GM21390 (cell line): Measurements from ENCODE around the gene ZMIZ1.

Source experiments
- ATAC-seq: cut with Tn5 transposase; IDR thresholded peaks from one replicate; pipeline ENCODE4 v1.9.1; 2021; ENCODE audit not compliant: unreplicated experiment

ZMIZ1 gene

GRCh38 chr10:79167537-79167936, 98.8 kb downstream of the ZMIZ1 start:
- ATAC-seq: no peak

GRCh38 chr10:79168210-79168609, 99.4 kb downstream of the ZMIZ1 start:
- no peak for ATAC-seq

GRCh38 chr10:79170226-79170752, 101.5 kb downstream of the ZMIZ1 start:
- ATAC-seq: no peak

GRCh38 chr10:79170993-79171392, 102.2 kb downstream of the ZMIZ1 start:
- ATAC-seq: no peak

GRCh38 chr10:79171504-79171903, 102.7 kb downstream of the ZMIZ1 start:
- no peak for ATAC-seq

GRCh38 chr10:79172881-79173280, 104.1 kb downstream of the ZMIZ1 start:
- no peak for ATAC-seq

GRCh38 chr10:79173582-79174262, 105.0 kb downstream of the ZMIZ1 start:
- ATAC-seq: no peak

GRCh38 chr10:79176052-79176501, 107.3 kb downstream of the ZMIZ1 start:
- ATAC-seq: no peak

- ATAC-seq: no peak
Measured at GRCh38 chr10:79176949-79177602, 108.3 kb downstream of the ZMIZ1 start.

GRCh38 chr10:79178070-79178576, 109.4 kb downstream of the ZMIZ1 start:
- ATAC-seq: no peak

GRCh38 chr10:79178614-79179163, 109.9 kb downstream of the ZMIZ1 start:
- no peak for ATAC-seq

- ATAC-seq: no peak
Measured at GRCh38 chr10:79179164-79179956, 110.6 kb downstream of the ZMIZ1 start.

- ATAC-seq: no peak
Measured at GRCh38 chr10:79179957-79180309, 111.2 kb downstream of the ZMIZ1 start.

- no peak for ATAC-seq
Measured at GRCh38 chr10:79180414-79181221, 111.9 kb downstream of the ZMIZ1 start.

GRCh38 chr10:79181227-79181626, 112.5 kb downstream of the ZMIZ1 start:
- no peak for ATAC-seq

- ATAC-seq: no peak
Measured at GRCh38 chr10:79181698-79182521, 113.1 kb downstream of the ZMIZ1 start.

- ATAC-seq: no peak
Measured at GRCh38 chr10:79182781-79183467, 114.2 kb downstream of the ZMIZ1 start.

GRCh38 chr10:79183468-79183865, 114.7 kb downstream of the ZMIZ1 start:
- no peak for ATAC-seq

- no peak for ATAC-seq
Measured at GRCh38 chr10:79184145-79184625, 115.4 kb downstream of the ZMIZ1 start.
